WTC11 (cell line): ENCODE results near the gene TCF7. TPM values are rescaled to one million over a fixed set of nuclear protein-coding genes. Genes with fewer than 3 reads are reported as not detected.

Experiments
- ATAC-seq: fragments of 200-7000 bp; cut with Tn5 transposase; 2 replicates; pipeline ENCODE4 v1.10.0; 2021; ENCODE audit warnings: mild to moderate bottlenecking, moderate library complexity
- CTCF ChIA-PET: fragments of 300-600 bp; sonication (Branson Sonifier 250); formaldehyde crosslinking; loops from one replicate; lab custom pipeline; 2021; ENCODE audit warnings: antibody characterized with exemption; lab: Charles Lee
- POLR2A ChIA-PET: fragments of 350-600 bp; sonication (Branson Sonifier 250); formaldehyde crosslinking; loops from one replicate; lab custom pipeline; 2021; ENCODE audit warnings: antibody characterized with exemption; lab: Charles Lee
- DNase-seq: peaks from one replicate; pipeline ENCODE4 v3.0.0; 2021; ENCODE audit warnings: low spot score
- H3K27ac Mint-ChIP-seq: 2 replicates; pipeline ENCODE4 v1.8.0; 2021; ENCODE audit warnings: mixed read lengths
- H3K27me3 Mint-ChIP-seq: 2 replicates; pipeline ENCODE4 v1.8.0; 2021; ENCODE audit warnings: low read depth, mild to moderate bottlenecking, moderate library complexity, mixed read lengths
- H3K36me3 Mint-ChIP-seq: 2 replicates; pipeline ENCODE4 v1.8.0; 2021; ENCODE audit warnings: mixed read lengths
- H3K4me1 Mint-ChIP-seq: 2 replicates; pipeline ENCODE4 v1.8.0; 2022; ENCODE audit warnings: mixed read lengths
- H3K4me3 Mint-ChIP-seq: 2 replicates; pipeline ENCODE4 v1.8.0; 2021; ENCODE audit warnings: mild to moderate bottlenecking, moderate library complexity, mixed read lengths
- H3K9me3 Mint-ChIP-seq: 2 replicates; pipeline ENCODE4 v1.8.0; 2021; ENCODE audit warnings: mixed read lengths
- AFF4 ChIP-seq: sonication (generic); formaldehyde crosslinking; IDR thresholded peaks from 2 replicates; pipeline ENCODE4 v1.8.1; 2023; ENCODE audit warnings: mild to moderate bottlenecking, missing genetic modification reagents, borderline replicate concordance
- ATF1 ChIP-seq: sonication (generic); formaldehyde crosslinking; IDR thresholded peaks from 2 replicates; pipeline ENCODE4 v1.8.1; 2023; ENCODE audit warnings: mild to moderate bottlenecking, moderate library complexity, missing genetic modification reagents
- CBFB ChIP-seq: sonication (generic); formaldehyde crosslinking; IDR thresholded peaks from 2 replicates; pipeline ENCODE4 v1.8.1; 2022; ENCODE audit warnings: mild to moderate bottlenecking, low read depth, missing genetic modification reagents
- CTCF ChIP-seq: fragments of 200-600 bp; IDR thresholded peaks from 2 replicates; pipeline ENCODE4 v1.8.0; 2022; ENCODE audit warnings: antibody characterized with exemption
- EMX1 ChIP-seq: fragments of 250-450 bp; sonication (Bioruptor Pico); IDR thresholded peaks from 2 replicates; pipeline ENCODE4 v1.8.0; 2021; ENCODE audit warnings: mild to moderate bottlenecking
- GRHL2 ChIP-seq: fragments of 250-450 bp; sonication (Bioruptor Pico); IDR thresholded peaks from 2 replicates; pipeline ENCODE4 v1.8.0; 2022; ENCODE audit warnings: mild to moderate bottlenecking, moderate library complexity; ENCODE audit not compliant: insufficient replicate concordance, severe bottlenecking
- HMGA2 ChIP-seq: fragments of 250-450 bp; sonication (Bioruptor Pico); IDR thresholded peaks from 2 replicates; pipeline ENCODE4 v1.4.0; 2021; ENCODE audit warnings: mild to moderate bottlenecking, moderate library complexity
- IRF2 ChIP-seq: sonication (generic); formaldehyde crosslinking; IDR thresholded peaks from 2 replicates; pipeline ENCODE4 v1.8.0; 2022; ENCODE audit warnings: low read depth, missing genetic modification reagents, borderline replicate concordance
- JUN ChIP-seq: sonication (generic); formaldehyde crosslinking; IDR thresholded peaks from 2 replicates; pipeline ENCODE4 v1.8.0; 2023; ENCODE audit warnings: mild to moderate bottlenecking, missing genetic modification reagents
- NFATC4 ChIP-seq: fragments of 250-450 bp; sonication (Bioruptor Pico); IDR thresholded peaks from 2 replicates; pipeline ENCODE4 v1.9.0; 2021; ENCODE audit warnings: mild to moderate bottlenecking
- NFE2L1 ChIP-seq: sonication (generic); formaldehyde crosslinking; IDR thresholded peaks from 2 replicates; pipeline ENCODE4 v1.8.1; 2023; ENCODE audit warnings: missing genetic modification reagents
- STAT6 ChIP-seq: sonication (generic); formaldehyde crosslinking; conservative IDR thresholded peaks from 2 replicates; pipeline ENCODE4 v1.8.1; 2023; ENCODE audit warnings: mild to moderate bottlenecking, low read depth, missing genetic modification reagents, moderate library complexity
- TEAD1 ChIP-seq: sonication (generic); formaldehyde crosslinking; IDR thresholded peaks from 2 replicates; pipeline ENCODE4 v1.8.0; 2022; ENCODE audit warnings: mild to moderate bottlenecking, missing genetic modification reagents
- ZBTB43 ChIP-seq: sonication (generic); formaldehyde crosslinking; IDR thresholded peaks from 2 replicates; pipeline ENCODE4 v1.8.1; 2023; ENCODE audit warnings: mild to moderate bottlenecking, missing genetic modification reagents
- ZNF138 ChIP-seq: sonication (generic); formaldehyde crosslinking; conservative IDR thresholded peaks from 2 replicates; pipeline ENCODE4 v1.8.1; 2022; ENCODE audit warnings: mild to moderate bottlenecking, moderate library complexity, missing genetic modification reagents
- ZNF232 ChIP-seq: sonication (generic); formaldehyde crosslinking; IDR thresholded peaks from 2 replicates; pipeline ENCODE4 v1.8.0; 2022; ENCODE audit warnings: mild to moderate bottlenecking, missing genetic modification reagents
- ZNF281 ChIP-seq: sonication (generic); formaldehyde crosslinking; IDR thresholded peaks from 2 replicates; pipeline ENCODE4 v1.8.0; 2023; ENCODE audit warnings: mild to moderate bottlenecking, missing genetic modification reagents
- ZNF396 ChIP-seq: fragments of 250-450 bp; sonication (Bioruptor Pico); IDR thresholded peaks from 2 replicates; pipeline ENCODE4 v1.8.0; 2021; ENCODE audit warnings: mild to moderate bottlenecking, moderate library complexity, borderline replicate concordance
- ZNF416 ChIP-seq: fragments of 250-450 bp; sonication (Bioruptor Pico); IDR thresholded peaks from 2 replicates; pipeline ENCODE4 v1.9.0; 2021; ENCODE audit warnings: mild to moderate bottlenecking, inconsistent platforms
- ZNF423 ChIP-seq: fragments of 250-450 bp; sonication (Bioruptor Pico); IDR thresholded peaks from 2 replicates; pipeline ENCODE4 v2.1.2; 2022; ENCODE audit warnings: mild to moderate bottlenecking, moderate library complexity
- ZNF671 ChIP-seq: fragments of 250-450 bp; sonication (Bioruptor Pico); IDR thresholded peaks from 2 replicates; pipeline ENCODE4 v1.8.0; 2021; ENCODE audit warnings: mild to moderate bottlenecking
- total RNA-seq: library from RNA; stranded (reverse); gene quantifications from 3 replicates; pipeline ENCODE4 v1.2.3, GENCODE V29; 2021

TCF7 gene
- total RNA-seq, 1 experiment from 2014 or later, result 11.3 TPM

- no peak for TF ChIP-seq ZNF396
- TF ChIP-seq IRF2 (CRISPR knock-in tag), result no peak
- no peak for TF ChIP-seq ZNF281 (CRISPR knock-in tag)
- TF ChIP-seq ZNF423, result no peak
These were observed 18.9 kb downstream of the TCF7 start (continued) for GRCh38 chr5:134133188-134133994.

GRCh38 chr5:134133995-134134541, 19.6 kb downstream of the TCF7 start:
- ATAC-seq (no peak), DNase-seq (no peak)
- H3K27ac Mint-ChIP-seq, result no peak overlapping the region
- TF ChIP-seq IRF2 (CRISPR knock-in tag), result no peak
- no peak for TF ChIP-seq TEAD1
- TF ChIP-seq HMGA2 (CRISPR knock-in tag), result no peak
- no peak for TF ChIP-seq ZNF416 (CRISPR knock-in tag)
- TF ChIP-seq NFE2L1 (CRISPR knock-in tag), result no peak
- TF ChIP-seq GRHL2, result no peak
- TF ChIP-seq ZNF232, result no peak
- no peak for TF ChIP-seq EMX1 (CRISPR knock-in tag)
- TF ChIP-seq ZNF671, result no peak
- TF ChIP-seq ZBTB43, result no peak
- TF ChIP-seq ZNF138 (CRISPR knock-in tag), result no peak
- TF ChIP-seq AFF4 (CRISPR knock-in tag), result no peak
- no peak for TF ChIP-seq CTCF
- TF ChIP-seq STAT6 (CRISPR knock-in tag), result no peak
- no peak for TF ChIP-seq JUN (CRISPR knock-in tag)
- no peak for TF ChIP-seq NFATC4
- no peak for TF ChIP-seq CBFB (CRISPR knock-in tag)
- TF ChIP-seq ATF1 (CRISPR knock-in tag), result no peak
- H3K36me3 Mint-ChIP-seq, result peaks cover 6% of the 10 kb centered on the region; the same call in 1 of the 2 replicates
- H3K27me3 Mint-ChIP-seq, result no peaks in the 10 kb centered on the region
- POLR2A ChIA-PET, result no interaction called here
- H3K9me3 Mint-ChIP-seq, result no peaks in the 10 kb centered on the region
- CTCF ChIA-PET, result interaction anchor here (1.8 to 12.5 kb wide), 2 partner anchors 94 to 108 kb away, joined by 6 to 202 read pairs; no protein-coding TSS in a partner anchor
- no peak overlapping the region for H3K4me3 Mint-ChIP-seq
- H3K4me1 Mint-ChIP-seq, result peaks cover 19% of the 10 kb centered on the region
